Uterus (tissue), 4 donors: ENCODE results near the gene MMP21. TPM values are rescaled to one million over a fixed set of nuclear protein-coding genes. Genes with fewer than 3 reads are reported as not detected.

Experiments used
- DNase-seq, 2 donors: peaks; one replicate each; pipeline ENCODE4 v3.0.0-alpha.2; 2019 to 2020
- H3K27ac ChIP-seq, 2 donors: fragments of 200-600 bp; sonication (generic); 1 replicate in 1 of 2; 2 replicates in 1 of 2; pipeline ENCODE4 v1.5.1; 2016 to 2018
- H3K27me3 ChIP-seq, 2 donors: fragments of 200-600 bp; sonication (generic); one replicate each; pipeline ENCODE4 v1.5.1; 2018 to 2019; ENCODE audit warnings: control low read depth in 1 of 2
- H3K36me3 ChIP-seq, 2 donors: fragments of 200-600 bp; sonication (generic); one replicate each; pipeline ENCODE4 v1.5.1; 2019; ENCODE audit warnings: control low read depth in 1 of 2
- H3K4me1 ChIP-seq, 2 donors: fragments of 200-600 bp; sonication (generic); one replicate each; pipeline ENCODE4 v1.5.1; 2018 to 2019; ENCODE audit warnings: control low read depth in 1 of 2
- H3K4me3 ChIP-seq, 2 donors: fragments of 200-600 bp; sonication (generic); 1 replicate in 1 of 2; 2 replicates in 1 of 2; pipeline ENCODE4 v1.5.1; 2018 to 2019; ENCODE audit warnings: mild to moderate bottlenecking in 1 of 2
- H3K9me3 ChIP-seq, 2 donors: fragments of 200-600 bp; sonication (generic); one replicate each; pipeline ENCODE4 v1.5.1; 2019; ENCODE audit warnings: control low read depth in 1 of 2
- POLR2A ChIP-seq, 2 donors: fragments of 450-650 bp; IDR thresholded peaks; one replicate each; pipeline ENCODE4 v1.6.1; 2016; ENCODE audit warnings: antibody characterized with exemption in 2 of 2, mild to moderate bottlenecking in 1 of 2, moderate library complexity in 1 of 2
- intact Hi-C: fragments of 100-400 bp; cut with DNase I; formaldehyde crosslinking; loops from one replicate; pipeline ENCODE4 v1.15.1; 2023; ENCODE audit warnings: low total_unique reads
- total RNA-seq, 4 donors: library from RNA; depleted of rRNA in 3 of 4; stranded (reverse); fragments of >200 nt in 3 of 4; gene quantifications; one replicate each; pipeline versions ENCODE4 v1.1.0 to v1.2.4, GENCODE V29; 2014 to 2023
- TF ChIP-seq, protein P1 (sequence below), 4 experiments: fragments of 200-600 bp in 2 of 4; fragments of 450-650 bp in 2 of 4; sonication (generic) in 2 of 4; IDR thresholded peaks; one replicate each; pipeline ENCODE4 v1.5.1; 2016 to 2019; ENCODE audit warnings: antibody characterized with exemption in 4 of 4, mild to moderate bottlenecking in 2 of 4, moderate library complexity in 1 of 4
- donor health status: DM: yes; HTN: yes; CAD: no.

Gene MMP21
- total RNA-seq, 4 donors from 2014 or later = 0.21 to 0.48 TPM; not detected in 2

DNA sequence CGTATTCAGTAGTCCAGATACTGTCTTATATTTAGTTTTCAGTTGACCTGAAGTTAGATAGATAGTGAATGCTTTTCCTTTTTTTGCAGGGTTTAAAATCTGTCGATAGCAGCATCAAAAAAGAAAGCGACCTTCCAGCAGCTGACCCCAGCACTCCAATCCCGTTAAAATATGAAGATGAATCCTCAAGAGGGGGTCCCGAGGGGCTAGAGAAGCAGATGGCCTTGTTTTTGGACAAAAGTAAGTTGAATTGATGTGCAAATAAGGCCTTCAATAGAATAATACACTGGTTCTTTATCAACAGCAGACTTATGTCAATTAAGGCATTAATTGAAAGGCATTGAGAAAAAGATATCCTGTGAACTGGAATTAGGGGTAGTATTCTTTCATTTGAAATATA, 37.4 kb downstream of the MMP21 start:
- TF ChIP-seq, protein P1, sequence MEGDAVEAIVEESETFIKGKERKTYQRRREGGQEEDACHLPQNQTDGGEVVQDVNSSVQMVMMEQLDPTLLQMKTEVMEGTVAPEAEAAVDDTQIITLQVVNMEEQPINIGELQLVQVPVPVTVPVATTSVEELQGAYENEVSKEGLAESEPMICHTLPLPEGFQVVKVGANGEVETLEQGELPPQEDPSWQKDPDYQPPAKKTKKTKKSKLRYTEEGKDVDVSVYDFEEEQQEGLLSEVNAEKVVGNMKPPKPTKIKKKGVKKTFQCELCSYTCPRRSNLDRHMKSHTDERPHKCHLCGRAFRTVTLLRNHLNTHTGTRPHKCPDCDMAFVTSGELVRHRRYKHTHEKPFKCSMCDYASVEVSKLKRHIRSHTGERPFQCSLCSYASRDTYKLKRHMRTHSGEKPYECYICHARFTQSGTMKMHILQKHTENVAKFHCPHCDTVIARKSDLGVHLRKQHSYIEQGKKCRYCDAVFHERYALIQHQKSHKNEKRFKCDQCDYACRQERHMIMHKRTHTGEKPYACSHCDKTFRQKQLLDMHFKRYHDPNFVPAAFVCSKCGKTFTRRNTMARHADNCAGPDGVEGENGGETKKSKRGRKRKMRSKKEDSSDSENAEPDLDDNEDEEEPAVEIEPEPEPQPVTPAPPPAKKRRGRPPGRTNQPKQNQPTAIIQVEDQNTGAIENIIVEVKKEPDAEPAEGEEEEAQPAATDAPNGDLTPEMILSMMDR (IDR thresholded peaks at IDR 0.05) = no peak
- TF ChIP-seq POLR2A (IDR thresholded peaks at IDR 0.05) = no peak
- H3K36me3 ChIP-seq = no peaks in the 10 kb centered on the region
- H3K27ac ChIP-seq = no peak overlapping the region
- no peaks in the 10 kb centered on the region for H3K27me3 ChIP-seq
- no peaks in the 10 kb centered on the region for H3K9me3 ChIP-seq
- intact Hi-C loops = no loop called here
- no peaks in the 10 kb centered on the region for H3K4me1 ChIP-seq
- H3K4me3 ChIP-seq = no peak overlapping the region
- DNase-seq = no peak

DNA sequence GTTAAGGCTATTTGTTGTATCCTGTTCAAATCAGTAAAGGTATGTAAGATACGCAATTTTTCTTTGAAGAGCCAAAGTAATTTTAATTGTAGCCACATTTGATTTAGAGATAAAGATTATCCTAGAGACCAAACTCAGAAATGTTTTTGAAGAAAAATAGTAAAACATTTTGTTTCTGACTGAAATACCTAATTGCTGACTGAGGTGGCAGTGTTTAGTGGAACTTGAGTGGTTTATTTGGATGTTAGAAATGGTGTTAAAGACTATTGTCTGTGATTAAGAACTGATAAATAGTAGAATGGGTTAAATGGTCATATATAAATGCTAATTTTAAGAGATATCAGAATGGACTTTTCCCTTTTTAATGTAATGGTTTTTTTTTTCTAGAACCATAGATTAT, 40.8 kb downstream of the MMP21 start:
- Histone ChIP-seq H3K36me3 (no peaks in the 10 kb centered on the region), H3K4me1 (no peaks in the 10 kb centered on the region), H3K27ac (no peak overlapping the region), H3K9me3 (no peaks in the 10 kb centered on the region), H3K27me3 (no peaks in the 10 kb centered on the region), H3K4me3 (no peak overlapping the region)
- DNase-seq = no peak
- no peak for TF ChIP-seq POLR2A (IDR thresholded peaks at IDR 0.05)
- TF ChIP-seq, protein P1 (IDR thresholded peaks at IDR 0.05) = no peak
- intact Hi-C loops = no loop called here

DNA sequence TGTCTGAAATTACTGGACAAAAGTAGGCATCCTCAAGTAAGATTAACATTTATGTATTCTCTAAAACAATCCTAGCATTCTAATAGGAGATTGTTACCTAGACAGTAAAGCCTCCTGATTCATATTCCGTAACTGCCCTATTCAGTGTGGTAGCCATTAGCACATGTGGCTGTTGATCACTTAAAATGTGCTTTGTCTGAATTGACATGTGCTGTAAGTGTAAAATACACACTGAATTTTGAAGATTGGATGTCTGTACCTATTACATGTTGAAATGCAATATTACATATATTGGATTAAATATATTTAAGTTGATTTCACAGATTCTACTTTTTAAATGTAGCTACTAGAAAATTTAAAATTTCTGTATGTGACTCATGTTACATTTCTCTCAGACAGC, 41.5 kb downstream of the MMP21 start:
- H3K27ac ChIP-seq = no peak overlapping the region
- intact Hi-C loops = no loop called here
- DNase-seq = no peak
- H3K9me3 ChIP-seq = no peaks in the 10 kb centered on the region
- no peaks in the 10 kb centered on the region for H3K36me3 ChIP-seq
- no peaks in the 10 kb centered on the region for H3K4me1 ChIP-seq
- no peak overlapping the region for H3K4me3 ChIP-seq
- TF ChIP-seq, protein P1 (IDR thresholded peaks at IDR 0.05) = no peak
- no peak for TF ChIP-seq POLR2A (IDR thresholded peaks at IDR 0.05)
- H3K27me3 ChIP-seq = no peaks in the 10 kb centered on the region

DNA sequence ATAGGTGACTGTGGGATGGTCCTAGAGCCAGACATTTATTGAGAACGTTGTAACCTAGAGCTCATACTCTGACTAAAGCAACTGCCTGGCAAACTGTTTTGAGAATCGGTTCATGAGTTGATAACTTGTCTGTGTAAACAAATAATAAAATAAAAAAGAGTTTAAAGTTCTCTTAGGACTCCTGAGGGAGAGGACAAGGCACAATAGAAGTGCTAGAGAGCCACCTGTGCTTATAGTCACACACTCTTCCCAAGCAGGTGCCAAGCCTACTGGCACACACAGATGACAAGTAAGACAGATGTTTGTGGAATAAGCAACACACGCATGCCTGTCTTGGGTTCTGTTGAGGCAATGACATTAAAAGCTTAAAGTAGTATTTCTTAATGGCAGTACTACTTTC, 48.2 kb downstream of the MMP21 start:
- TF ChIP-seq POLR2A (IDR thresholded peaks at IDR 0.05) = no peak
- TF ChIP-seq, protein P1 (IDR thresholded peaks at IDR 0.05) = no peak
- intact Hi-C loops = no loop called here
- Histone ChIP-seq H3K4me1 (no peaks in the 10 kb centered on the region), H3K9me3 (no peaks in the 10 kb centered on the region), H3K4me3 (no peak overlapping the region), H3K36me3 (no peaks in the 10 kb centered on the region), H3K27ac (no peak overlapping the region), H3K27me3 (no peaks in the 10 kb centered on the region)
- no peak for DNase-seq

DNA sequence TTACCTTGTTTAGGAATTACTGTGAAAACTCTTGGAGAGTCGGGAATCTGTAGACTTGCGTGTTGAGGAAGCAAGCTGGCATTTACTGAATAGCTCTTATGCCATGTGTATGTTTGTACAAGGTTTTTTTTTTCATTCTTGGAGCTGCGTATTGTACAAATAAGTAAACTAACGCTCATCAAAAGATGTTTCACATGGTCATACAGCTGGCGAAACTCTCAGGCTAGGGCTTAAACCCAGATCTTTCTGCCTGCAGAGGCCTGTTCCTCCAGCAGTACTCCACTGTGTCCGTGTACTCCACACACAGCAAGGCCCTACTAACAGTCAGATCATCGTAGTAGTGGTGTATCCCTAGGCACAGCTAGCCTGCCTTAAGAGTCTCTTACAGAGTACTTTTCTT, 48.7 kb downstream of the MMP21 start:
- H3K27ac ChIP-seq = no peak overlapping the region
- H3K36me3 ChIP-seq = no peaks in the 10 kb centered on the region
- intact Hi-C loops = no loop called here
- H3K27me3 ChIP-seq = no peaks in the 10 kb centered on the region
- H3K9me3 ChIP-seq = no peaks in the 10 kb centered on the region
- TF ChIP-seq, protein P1 (IDR thresholded peaks at IDR 0.05) = no peak
- no peak for TF ChIP-seq POLR2A (IDR thresholded peaks at IDR 0.05)
- H3K4me3 ChIP-seq = no peak overlapping the region
- no peak for DNase-seq
- H3K4me1 ChIP-seq = no peaks in the 10 kb centered on the region
